GM23338 (cell line): ENCODE results near the gene DPYSL5. TPM values are rescaled to one million over a fixed set of nuclear protein-coding genes. Genes with fewer than 3 reads are reported as not detected.

Experiments used
- EZH2phosphoT487 ChIP-seq: fragments of 200-600 bp; sonication (generic); IDR thresholded peaks from one replicate; pipeline ENCODE4 v1.8.1; 2018; ENCODE audit warnings: antibody characterized with exemption; ENCODE audit not compliant: unreplicated experiment
- JUNB ChIP-seq: IDR thresholded peaks from one replicate; pipeline ENCODE4 v1.6.1; 2016; ENCODE audit warnings: antibody characterized with exemption; ENCODE audit not compliant: unreplicated experiment
- NANOG ChIP-seq: IDR thresholded peaks from 2 replicates; pipeline ENCODE4 v1.6.1; 2016; ENCODE audit warnings: antibody characterized with exemption, borderline replicate concordance
- POLR2AphosphoS5 ChIP-seq: IDR thresholded peaks from 2 replicates; pipeline ENCODE4 v1.6.1; 2016; ENCODE audit warnings: antibody characterized with exemption, low read depth
- STAT1 ChIP-seq: IDR thresholded peaks from one replicate; pipeline ENCODE4 v1.6.1; 2016; ENCODE audit warnings: antibody characterized with exemption; ENCODE audit not compliant: unreplicated experiment
- ZNF114 ChIP-seq: fragments of 250-450 bp; sonication (Bioruptor Pico); IDR thresholded peaks from 2 replicates; pipeline ENCODE4 v1.5.0; 2020; ENCODE audit warnings: mild to moderate bottlenecking, moderate library complexity
- ZNF331 ChIP-seq: fragments of 250-450 bp; sonication (Bioruptor Pico); IDR thresholded peaks from 2 replicates; pipeline ENCODE4 v1.5.0; 2020; ENCODE audit warnings: low read depth, mild to moderate bottlenecking, moderate library complexity
- polyA plus RNA-seq: library from polyadenylated mRNA; unstranded; fragments of >200 nt; fragmentation: Nextera tagmentation; extraction: Ambion mirVana; gene quantifications from 2 replicates; pipeline ENCODE4 v1.2.1, GENCODE V29; 2016
- total RNA-seq: library from RNA; depleted of rRNA; stranded (reverse); fragments of >200 nt; shearing (Covaris generic); gene quantifications from 2 replicates; pipeline ENCODE4 v1.2.3, GENCODE V29; 2014
- TF ChIP-seq, protein P1 (sequence below): fragments of 250-450 bp; sonication (Bioruptor Pico); IDR thresholded peaks from 2 replicates; pipeline ENCODE4 v1.5.0; 2020; ENCODE audit warnings: mild to moderate bottlenecking, moderate library complexity
- TF ChIP-seq, protein P2 (sequence below): IDR thresholded peaks from 2 replicates; pipeline ENCODE4 v1.6.1; 2016; ENCODE audit warnings: antibody characterized with exemption
- TF ChIP-seq, protein P3 (sequence below): IDR thresholded peaks from one replicate; pipeline ENCODE4 v1.6.1; 2018; ENCODE audit warnings: antibody characterized with exemption; ENCODE audit not compliant: unreplicated experiment
- TF ChIP-seq, protein P4 (sequence below), 2 experiments: fragments of 200-600 bp in 1 of 2; sonication (generic) in 1 of 2; conservative IDR thresholded peaks; 2 replicates each; pipeline versions ENCODE4 v1.5.1 to v1.6.1; 2016 to 2017; ENCODE audit warnings: antibody characterized with exemption in 2 of 2, low read depth in 2 of 2, mild to moderate bottlenecking in 2 of 2, moderate library complexity in 1 of 2

The DPYSL5 gene
- total and polyA plus RNA-seq, 2 experiments from 2014 or later, result 3.1 to 8.1 TPM

DNA sequence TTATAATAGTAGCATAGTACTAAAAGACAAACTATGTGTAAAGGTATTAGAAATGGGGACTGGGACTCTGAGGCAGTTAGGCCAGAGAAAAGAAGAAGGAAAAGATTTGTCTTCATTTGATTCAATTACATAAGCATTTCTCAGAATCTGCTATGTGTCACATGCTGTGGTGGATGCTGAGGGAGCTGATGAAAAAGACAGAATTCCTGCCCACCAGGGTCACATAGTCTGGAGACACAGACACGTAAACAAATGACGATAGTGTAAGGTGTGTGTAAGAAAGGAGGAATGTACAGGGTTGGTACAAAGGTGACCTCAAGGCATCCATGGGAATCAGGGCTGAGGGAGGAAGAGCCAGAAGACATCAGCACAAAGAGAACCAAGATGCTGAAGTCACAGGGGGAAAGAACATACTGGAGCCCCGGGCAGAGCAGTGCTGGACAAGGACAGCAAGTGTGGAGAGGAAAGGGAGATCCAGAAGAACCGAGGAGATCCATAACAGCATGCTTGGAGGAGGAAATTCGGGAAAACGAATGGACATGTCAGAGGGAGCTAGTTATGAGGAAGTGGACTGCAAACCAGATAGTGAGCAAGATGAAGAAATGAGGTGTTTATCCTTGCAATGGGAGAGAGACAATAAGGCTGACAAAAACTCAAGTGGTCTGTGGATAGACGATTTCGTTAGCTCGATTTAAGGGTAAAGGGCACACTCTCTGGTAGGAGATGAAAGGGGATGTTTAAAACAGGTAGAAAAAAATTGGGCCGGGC, 121.3 kb downstream of the DPYSL5 start (continued):
- TF ChIP-seq, protein P1, sequence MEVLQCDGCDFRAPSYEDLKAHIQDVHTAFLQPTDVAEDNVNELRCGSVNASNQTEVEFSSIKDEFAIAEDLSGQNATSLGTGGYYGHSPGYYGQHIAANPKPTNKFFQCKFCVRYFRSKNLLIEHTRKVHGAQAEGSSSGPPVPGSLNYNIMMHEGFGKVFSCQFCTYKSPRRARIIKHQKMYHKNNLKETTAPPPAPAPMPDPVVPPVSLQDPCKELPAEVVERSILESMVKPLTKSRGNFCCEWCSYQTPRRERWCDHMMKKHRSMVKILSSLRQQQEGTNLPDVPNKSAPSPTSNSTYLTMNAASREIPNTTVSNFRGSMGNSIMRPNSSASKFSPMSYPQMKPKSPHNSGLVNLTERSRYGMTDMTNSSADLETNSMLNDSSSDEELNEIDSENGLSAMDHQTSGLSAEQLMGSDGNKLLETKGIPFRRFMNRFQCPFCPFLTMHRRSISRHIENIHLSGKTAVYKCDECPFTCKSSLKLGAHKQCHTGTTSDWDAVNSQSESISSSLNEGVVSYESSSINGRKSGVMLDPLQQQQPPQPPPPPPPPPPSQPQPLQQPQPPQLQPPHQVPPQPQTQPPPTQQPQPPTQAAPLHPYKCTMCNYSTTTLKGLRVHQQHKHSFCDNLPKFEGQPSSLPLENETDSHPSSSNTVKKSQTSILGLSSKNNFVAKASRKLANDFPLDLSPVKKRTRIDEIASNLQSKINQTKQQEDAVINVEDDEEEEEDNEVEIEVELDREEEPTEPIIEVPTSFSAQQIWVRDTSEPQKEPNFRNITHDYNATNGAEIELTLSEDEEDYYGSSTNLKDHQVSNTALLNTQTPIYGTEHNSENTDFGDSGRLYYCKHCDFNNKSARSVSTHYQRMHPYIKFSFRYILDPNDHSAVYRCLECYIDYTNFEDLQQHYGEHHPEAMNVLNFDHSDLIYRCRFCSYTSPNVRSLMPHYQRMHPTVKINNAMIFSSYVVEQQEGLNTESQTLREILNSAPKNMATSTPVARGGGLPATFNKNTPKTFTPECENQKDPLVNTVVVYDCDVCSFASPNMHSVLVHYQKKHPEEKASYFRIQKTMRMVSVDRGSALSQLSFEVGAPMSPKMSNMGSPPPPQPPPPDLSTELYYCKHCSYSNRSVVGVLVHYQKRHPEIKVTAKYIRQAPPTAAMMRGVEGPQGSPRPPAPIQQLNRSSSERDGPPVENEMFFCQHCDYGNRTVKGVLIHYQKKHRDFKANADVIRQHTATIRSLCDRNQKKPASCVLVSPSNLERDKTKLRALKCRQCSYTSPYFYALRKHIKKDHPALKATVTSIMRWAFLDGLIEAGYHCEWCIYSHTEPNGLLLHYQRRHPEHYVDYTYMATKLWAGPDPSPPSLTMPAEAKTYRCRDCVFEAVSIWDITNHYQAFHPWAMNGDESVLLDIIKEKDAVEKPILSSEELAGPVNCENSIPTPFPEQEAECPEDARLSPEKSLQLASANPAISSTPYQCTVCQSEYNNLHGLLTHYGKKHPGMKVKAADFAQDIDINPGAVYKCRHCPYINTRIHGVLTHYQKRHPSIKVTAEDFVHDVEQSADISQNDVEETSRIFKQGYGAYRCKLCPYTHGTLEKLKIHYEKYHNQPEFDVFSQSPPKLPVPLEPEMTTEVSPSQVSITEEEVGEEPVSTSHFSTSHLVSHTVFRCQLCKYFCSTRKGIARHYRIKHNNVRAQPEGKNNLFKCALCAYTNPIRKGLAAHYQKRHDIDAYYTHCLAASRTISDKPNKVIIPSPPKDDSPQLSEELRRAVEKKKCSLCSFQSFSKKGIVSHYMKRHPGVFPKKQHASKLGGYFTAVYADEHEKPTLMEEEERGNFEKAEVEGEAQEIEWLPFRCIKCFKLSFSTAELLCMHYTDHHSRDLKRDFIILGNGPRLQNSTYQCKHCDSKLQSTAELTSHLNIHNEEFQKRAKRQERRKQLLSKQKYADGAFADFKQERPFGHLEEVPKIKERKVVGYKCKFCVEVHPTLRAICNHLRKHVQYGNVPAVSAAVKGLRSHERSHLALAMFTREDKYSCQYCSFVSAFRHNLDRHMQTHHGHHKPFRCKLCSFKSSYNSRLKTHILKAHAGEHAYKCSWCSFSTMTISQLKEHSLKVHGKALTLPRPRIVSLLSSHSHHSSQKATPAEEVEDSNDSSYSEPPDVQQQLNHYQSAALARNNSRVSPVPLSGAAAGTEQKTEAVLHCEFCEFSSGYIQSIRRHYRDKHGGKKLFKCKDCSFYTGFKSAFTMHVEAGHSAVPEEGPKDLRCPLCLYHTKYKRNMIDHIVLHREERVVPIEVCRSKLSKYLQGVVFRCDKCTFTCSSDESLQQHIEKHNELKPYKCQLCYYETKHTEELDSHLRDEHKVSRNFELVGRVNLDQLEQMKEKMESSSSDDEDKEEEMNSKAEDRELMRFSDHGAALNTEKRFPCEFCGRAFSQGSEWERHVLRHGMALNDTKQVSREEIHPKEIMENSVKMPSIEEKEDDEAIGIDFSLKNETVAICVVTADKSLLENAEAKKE (CRISPR knock-in tag), result no peak
- TF ChIP-seq, protein P2, sequence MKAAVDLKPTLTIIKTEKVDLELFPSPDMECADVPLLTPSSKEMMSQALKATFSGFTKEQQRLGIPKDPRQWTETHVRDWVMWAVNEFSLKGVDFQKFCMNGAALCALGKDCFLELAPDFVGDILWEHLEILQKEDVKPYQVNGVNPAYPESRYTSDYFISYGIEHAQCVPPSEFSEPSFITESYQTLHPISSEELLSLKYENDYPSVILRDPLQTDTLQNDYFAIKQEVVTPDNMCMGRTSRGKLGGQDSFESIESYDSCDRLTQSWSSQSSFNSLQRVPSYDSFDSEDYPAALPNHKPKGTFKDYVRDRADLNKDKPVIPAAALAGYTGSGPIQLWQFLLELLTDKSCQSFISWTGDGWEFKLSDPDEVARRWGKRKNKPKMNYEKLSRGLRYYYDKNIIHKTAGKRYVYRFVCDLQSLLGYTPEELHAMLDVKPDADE, result no peak
- TF ChIP-seq STAT1 (no peak), POLR2AphosphoS5 (no peak), NANOG (no peak), ZNF331 (no peak), EZH2phosphoT487 (no peak), JUNB (no peak), ZNF114 (CRISPR knock-in tag) (no peak)
- TF ChIP-seq, protein P3, sequence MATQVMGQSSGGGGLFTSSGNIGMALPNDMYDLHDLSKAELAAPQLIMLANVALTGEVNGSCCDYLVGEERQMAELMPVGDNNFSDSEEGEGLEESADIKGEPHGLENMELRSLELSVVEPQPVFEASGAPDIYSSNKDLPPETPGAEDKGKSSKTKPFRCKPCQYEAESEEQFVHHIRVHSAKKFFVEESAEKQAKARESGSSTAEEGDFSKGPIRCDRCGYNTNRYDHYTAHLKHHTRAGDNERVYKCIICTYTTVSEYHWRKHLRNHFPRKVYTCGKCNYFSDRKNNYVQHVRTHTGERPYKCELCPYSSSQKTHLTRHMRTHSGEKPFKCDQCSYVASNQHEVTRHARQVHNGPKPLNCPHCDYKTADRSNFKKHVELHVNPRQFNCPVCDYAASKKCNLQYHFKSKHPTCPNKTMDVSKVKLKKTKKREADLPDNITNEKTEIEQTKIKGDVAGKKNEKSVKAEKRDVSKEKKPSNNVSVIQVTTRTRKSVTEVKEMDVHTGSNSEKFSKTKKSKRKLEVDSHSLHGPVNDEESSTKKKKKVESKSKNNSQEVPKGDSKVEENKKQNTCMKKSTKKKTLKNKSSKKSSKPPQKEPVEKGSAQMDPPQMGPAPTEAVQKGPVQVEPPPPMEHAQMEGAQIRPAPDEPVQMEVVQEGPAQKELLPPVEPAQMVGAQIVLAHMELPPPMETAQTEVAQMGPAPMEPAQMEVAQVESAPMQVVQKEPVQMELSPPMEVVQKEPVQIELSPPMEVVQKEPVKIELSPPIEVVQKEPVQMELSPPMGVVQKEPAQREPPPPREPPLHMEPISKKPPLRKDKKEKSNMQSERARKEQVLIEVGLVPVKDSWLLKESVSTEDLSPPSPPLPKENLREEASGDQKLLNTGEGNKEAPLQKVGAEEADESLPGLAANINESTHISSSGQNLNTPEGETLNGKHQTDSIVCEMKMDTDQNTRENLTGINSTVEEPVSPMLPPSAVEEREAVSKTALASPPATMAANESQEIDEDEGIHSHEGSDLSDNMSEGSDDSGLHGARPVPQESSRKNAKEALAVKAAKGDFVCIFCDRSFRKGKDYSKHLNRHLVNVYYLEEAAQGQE, result no peak
- TF ChIP-seq, protein P4, sequence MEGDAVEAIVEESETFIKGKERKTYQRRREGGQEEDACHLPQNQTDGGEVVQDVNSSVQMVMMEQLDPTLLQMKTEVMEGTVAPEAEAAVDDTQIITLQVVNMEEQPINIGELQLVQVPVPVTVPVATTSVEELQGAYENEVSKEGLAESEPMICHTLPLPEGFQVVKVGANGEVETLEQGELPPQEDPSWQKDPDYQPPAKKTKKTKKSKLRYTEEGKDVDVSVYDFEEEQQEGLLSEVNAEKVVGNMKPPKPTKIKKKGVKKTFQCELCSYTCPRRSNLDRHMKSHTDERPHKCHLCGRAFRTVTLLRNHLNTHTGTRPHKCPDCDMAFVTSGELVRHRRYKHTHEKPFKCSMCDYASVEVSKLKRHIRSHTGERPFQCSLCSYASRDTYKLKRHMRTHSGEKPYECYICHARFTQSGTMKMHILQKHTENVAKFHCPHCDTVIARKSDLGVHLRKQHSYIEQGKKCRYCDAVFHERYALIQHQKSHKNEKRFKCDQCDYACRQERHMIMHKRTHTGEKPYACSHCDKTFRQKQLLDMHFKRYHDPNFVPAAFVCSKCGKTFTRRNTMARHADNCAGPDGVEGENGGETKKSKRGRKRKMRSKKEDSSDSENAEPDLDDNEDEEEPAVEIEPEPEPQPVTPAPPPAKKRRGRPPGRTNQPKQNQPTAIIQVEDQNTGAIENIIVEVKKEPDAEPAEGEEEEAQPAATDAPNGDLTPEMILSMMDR (conservative IDR thresholded peaks at IDR 0.05; ENCODE audit: low read depth in 2 of 2), result no peak
